Activated T-cell treated with anti-CD3 and anti-CD28 coated beads, Interleukin-2, amount 50 U/mL, for 24 hours (primary cell): ENCODE results near the gene DLG2.

ENCODE experiments used
- DNase-seq: peaks from one replicate; pipeline ENCODE4 v3.0.0-alpha.2; 2020
- H3K27ac Mint-ChIP-seq: 2 replicates; pipeline ENCODE4 v1.8.0; 2020; ENCODE audit warnings: mild to moderate bottlenecking, mixed read lengths
- H3K27me3 Mint-ChIP-seq: 2 replicates; pipeline ENCODE4 v1.8.0; 2020; ENCODE audit warnings: mixed read lengths
- H3K36me3 Mint-ChIP-seq: 2 replicates; pipeline ENCODE4 v1.8.0; 2020; ENCODE audit warnings: low read depth, mixed read lengths
- H3K4me1 Mint-ChIP-seq: 2 replicates; pipeline ENCODE4 v1.8.0; 2020; ENCODE audit warnings: low read depth, mixed read lengths
- H3K4me3 Mint-ChIP-seq: 2 replicates; pipeline ENCODE4 v1.8.0; 2020; ENCODE audit warnings: mild to moderate bottlenecking, moderate library complexity, mixed read lengths
- H3K9me3 Mint-ChIP-seq: 2 replicates; pipeline ENCODE4 v1.8.0; 2020; ENCODE audit warnings: mixed read lengths

The DLG2 gene

GRCh38 chr11:85551881-85552280 is 75.3 kb downstream of the DLG2 start:
- H3K36me3 Mint-ChIP-seq = no peaks in the 10 kb centered on the region
- DNase-seq = no peak
- peaks cover 6% of the 10 kb centered on the region for H3K27me3 Mint-ChIP-seq
- no peak overlapping the region for H3K4me3 Mint-ChIP-seq
- H3K4me1 Mint-ChIP-seq = no peaks in the 10 kb centered on the region
- peaks cover 5% of the 10 kb centered on the region for H3K9me3 Mint-ChIP-seq
- H3K27ac Mint-ChIP-seq = no peak overlapping the region

DNA sequence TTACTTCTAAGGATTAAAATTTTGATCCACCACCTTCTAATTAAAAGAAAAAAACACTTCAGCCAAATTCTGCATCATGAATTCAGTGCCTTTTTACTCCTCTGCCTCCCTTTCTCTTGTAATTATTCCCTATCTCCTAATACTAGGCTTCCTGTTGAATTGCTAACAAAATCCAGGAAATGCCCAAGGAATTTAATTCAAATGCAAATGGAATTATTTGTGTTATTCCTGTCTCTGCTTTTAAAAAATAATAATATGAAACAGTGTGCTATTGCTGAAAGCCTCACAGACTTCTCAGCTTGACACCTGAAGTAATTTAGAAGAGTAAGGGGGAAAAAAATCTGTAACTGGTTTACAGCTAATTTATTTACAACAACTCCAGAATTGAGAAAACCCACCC is 85.5 kb downstream of the DLG2 start:
- H3K4me1 Mint-ChIP-seq = no peaks in the 10 kb centered on the region
- peaks cover 3% of the 10 kb centered on the region for H3K27me3 Mint-ChIP-seq
- no peak overlapping the region for H3K4me3 Mint-ChIP-seq
- DNase-seq = no peak
- H3K36me3 Mint-ChIP-seq = no peaks in the 10 kb centered on the region
- H3K27ac Mint-ChIP-seq = no peak overlapping the region
- H3K9me3 Mint-ChIP-seq = no peaks in the 10 kb centered on the region

DNA sequence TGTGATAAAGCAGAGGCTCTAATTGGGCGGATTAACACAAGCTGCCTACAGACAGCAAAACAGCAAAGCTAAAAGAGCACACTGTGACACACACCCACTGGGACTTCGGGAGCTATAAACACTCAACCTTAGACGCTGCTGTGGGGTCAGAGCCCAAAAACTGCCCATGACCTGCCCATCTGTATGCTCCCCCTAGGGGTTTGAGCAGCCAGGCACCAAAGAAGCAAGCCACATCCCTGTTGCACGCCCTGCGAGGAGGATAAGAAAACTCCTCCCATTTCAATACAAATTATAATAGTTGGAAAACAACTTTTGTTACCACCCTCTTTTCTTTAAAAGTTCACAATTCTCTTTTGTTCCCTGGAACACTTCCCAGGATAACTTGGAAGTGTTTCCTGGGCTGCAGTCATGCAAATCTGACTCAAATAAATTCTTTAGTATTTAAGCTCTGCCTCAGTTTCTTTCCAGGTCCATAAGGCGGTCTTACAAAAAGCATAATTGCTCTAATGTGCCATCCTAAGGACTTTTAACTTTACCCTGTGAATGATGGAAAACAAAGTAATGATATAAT is 86.4 kb downstream of the DLG2 start:
- Mint-ChIP-seq H3K4me1 (no peaks in the 10 kb centered on the region), H3K36me3 (no peaks in the 10 kb centered on the region), H3K4me3 (no peak overlapping the region), H3K27me3 (peaks cover 3% of the 10 kb centered on the region), H3K27ac (no peak overlapping the region), H3K9me3 (no peaks in the 10 kb centered on the region)
- DNase-seq = no peak

DNA sequence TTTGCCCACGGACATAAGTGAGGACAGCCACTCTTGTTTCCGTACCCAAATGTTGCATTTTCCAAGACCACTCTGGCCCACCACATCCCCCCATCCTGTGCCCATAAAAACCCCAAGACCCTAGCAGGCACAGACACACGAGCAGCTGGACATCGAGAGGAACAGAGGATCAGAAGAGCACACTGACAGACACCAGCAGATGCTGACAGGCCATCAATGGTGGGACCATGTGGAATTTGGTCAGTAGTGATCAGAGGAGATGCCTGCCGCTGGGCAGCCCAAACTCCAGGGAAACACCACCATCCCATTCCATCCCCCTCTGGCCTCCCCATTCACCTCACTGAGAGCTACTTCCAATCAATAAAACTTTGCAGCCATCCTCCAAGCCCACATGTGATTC is 87.0 kb downstream of the DLG2 start:
- DNase-seq = no peak
- Mint-ChIP-seq H3K36me3 (no peaks in the 10 kb centered on the region), H3K27ac (no peak overlapping the region), H3K9me3 (no peaks in the 10 kb centered on the region), H3K4me1 (no peaks in the 10 kb centered on the region), H3K27me3 (peaks cover 2% of the 10 kb centered on the region), H3K4me3 (no peak overlapping the region)

DNA sequence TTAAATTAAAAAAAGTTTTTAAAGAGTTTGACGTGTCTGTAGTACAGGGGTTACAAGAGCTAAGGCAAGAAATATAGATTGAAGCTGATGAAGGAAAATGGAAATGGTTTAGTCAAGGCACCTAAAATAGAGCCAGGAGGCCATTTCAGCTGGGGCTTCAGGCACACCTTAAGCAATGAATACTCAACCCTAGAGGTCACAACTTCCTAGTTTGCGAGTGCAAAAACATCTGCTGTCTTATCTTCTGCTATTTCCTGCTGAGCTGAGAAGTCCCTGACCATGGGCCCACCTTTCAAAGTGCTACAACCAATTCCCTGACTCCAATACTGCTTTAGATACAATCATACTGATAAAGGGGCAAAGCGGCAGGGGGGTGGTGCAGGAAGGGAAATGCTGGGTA is 87.4 kb downstream of the DLG2 start:
- Mint-ChIP-seq H3K27ac (no peak overlapping the region), H3K36me3 (no peaks in the 10 kb centered on the region), H3K4me3 (no peak overlapping the region), H3K4me1 (no peaks in the 10 kb centered on the region), H3K27me3 (no peaks in the 10 kb centered on the region), H3K9me3 (peaks cover 3% of the 10 kb centered on the region)
- no peak for DNase-seq

- H3K9me3 Mint-ChIP-seq = peaks cover 5% of the 10 kb centered on the region
- no peak for DNase-seq
- H3K4me3 Mint-ChIP-seq = no peak overlapping the region
- H3K27me3 Mint-ChIP-seq = no peaks in the 10 kb centered on the region
- no peaks in the 10 kb centered on the region for H3K4me1 Mint-ChIP-seq
- H3K36me3 Mint-ChIP-seq = no peaks in the 10 kb centered on the region
- no peak overlapping the region for H3K27ac Mint-ChIP-seq
Measured at GRCh38 chr11:85539029-85539689, 88.0 kb downstream of the DLG2 start.

GRCh38 chr11:85536438-85536837 is 90.7 kb downstream of the DLG2 start:
- H3K4me3 Mint-ChIP-seq = no peak overlapping the region
- H3K9me3 Mint-ChIP-seq = peaks cover 5% of the 10 kb centered on the region
- no peak for DNase-seq
- H3K4me1 Mint-ChIP-seq = no peaks in the 10 kb centered on the region
- H3K36me3 Mint-ChIP-seq = no peaks in the 10 kb centered on the region
- no peak overlapping the region for H3K27ac Mint-ChIP-seq
- H3K27me3 Mint-ChIP-seq = no peaks in the 10 kb centered on the region

DNA sequence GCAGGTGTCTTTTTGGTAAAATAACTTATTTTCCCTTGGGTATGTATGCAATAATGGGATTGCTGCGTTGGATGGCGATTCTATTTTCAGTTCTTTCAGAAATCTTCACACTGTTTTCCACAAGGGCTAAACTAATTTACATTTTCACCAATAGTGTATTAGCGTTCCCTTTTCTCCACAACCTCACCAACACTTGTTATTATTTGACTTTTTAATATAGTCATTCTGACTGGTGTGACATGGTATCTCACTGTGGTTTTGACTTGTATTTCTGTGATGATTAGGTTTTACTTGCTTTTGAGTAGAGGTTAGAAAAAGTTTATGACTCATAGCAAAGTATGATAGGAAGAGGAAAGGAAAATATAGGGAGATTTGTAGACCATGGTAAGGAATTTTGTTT is 92.3 kb downstream of the DLG2 start:
- H3K4me1 Mint-ChIP-seq = no peaks in the 10 kb centered on the region
- H3K9me3 Mint-ChIP-seq = peaks cover 5% of the 10 kb centered on the region
- no peak for DNase-seq
- no peaks in the 10 kb centered on the region for H3K27me3 Mint-ChIP-seq
- H3K4me3 Mint-ChIP-seq = no peak overlapping the region
- no peak overlapping the region for H3K27ac Mint-ChIP-seq
- H3K36me3 Mint-ChIP-seq = no peaks in the 10 kb centered on the region

DNA sequence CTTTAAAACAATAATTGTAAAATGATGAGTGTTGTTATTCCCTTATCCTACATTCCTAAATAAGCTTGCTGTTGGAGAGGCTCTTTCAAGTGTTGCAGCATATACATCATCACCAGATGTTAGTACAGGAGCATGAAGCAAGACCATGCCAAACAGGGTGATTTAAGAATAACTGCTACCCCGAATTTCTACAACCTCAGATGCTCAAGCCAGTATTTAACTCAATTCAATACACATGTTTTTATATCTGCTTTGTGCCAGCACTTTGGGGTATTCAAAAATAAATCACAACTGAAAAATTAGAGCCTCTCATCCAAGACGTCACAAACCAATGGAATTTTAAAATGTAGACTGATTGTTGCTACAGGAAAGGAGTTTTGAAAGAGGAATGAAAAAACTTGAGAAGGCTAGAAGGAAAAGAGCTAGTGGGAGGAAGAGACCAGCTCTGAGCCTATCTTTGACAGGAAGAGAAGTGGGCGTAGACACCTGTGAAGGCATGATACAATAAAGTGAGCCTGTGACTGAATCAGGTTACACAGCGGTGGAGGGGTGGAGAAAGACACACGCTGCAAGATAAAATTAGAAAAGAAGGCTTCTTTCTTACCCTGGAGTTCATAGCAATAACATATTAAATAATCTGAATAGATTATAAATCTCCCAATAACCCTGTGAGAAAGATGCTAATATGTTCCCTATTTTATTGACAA is 95.8 kb downstream of the DLG2 start:
- Mint-ChIP-seq H3K4me3 (no peak overlapping the region), H3K9me3 (peaks cover 5% of the 10 kb centered on the region), H3K4me1 (no peaks in the 10 kb centered on the region), H3K36me3 (no peaks in the 10 kb centered on the region), H3K27me3 (no peaks in the 10 kb centered on the region), H3K27ac (no peak overlapping the region)
- DNase-seq = no peak

DNA sequence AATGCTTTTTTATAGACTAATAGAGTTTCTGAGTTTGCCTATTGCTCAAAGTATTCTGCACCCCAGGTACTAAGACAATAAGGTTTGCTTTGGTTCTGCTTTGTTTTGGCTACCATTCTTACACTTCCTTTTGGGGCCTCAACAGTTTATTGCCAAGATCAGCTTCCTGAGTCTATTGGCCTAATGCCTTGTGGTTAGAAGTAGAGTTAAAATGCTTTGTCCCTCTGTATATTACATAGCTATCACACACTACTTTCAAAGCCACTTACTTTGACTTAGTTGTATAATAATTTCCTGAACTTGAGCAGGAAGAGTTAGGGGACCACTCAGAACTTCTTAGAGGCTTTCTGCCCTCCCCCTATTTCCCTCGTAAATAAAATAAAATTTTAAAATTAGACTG is 96.5 kb downstream of the DLG2 start:
- no peaks in the 10 kb centered on the region for H3K4me1 Mint-ChIP-seq
- H3K27me3 Mint-ChIP-seq = no peaks in the 10 kb centered on the region
- peaks cover 5% of the 10 kb centered on the region for H3K9me3 Mint-ChIP-seq
- H3K36me3 Mint-ChIP-seq = no peaks in the 10 kb centered on the region
- no peak overlapping the region for H3K27ac Mint-ChIP-seq
- H3K4me3 Mint-ChIP-seq = no peak overlapping the region
- no peak for DNase-seq

DNA sequence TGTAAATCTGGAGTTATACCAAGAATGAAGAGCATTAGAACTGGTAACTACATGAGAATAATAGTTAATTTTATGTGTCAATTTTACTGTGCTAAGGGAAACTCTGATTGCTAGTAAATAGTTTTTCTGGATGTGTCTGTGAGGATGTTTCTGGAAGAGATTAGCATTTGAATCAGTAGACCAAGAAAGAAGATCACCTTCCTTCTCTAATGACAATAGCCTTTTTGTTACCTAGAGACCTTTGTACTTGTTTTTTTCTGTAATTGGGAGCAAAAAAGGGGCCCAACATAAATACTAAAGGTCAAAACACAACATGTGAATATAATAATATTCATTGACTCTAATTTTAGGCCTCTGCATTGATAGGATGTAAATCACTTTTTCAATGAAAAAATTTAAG is 100.6 kb downstream of the DLG2 start:
- no peak overlapping the region for H3K4me3 Mint-ChIP-seq
- no peaks in the 10 kb centered on the region for H3K27me3 Mint-ChIP-seq
- DNase-seq = no peak
- peaks cover 14% of the 10 kb centered on the region for H3K9me3 Mint-ChIP-seq
- no peaks in the 10 kb centered on the region for H3K4me1 Mint-ChIP-seq
- H3K36me3 Mint-ChIP-seq = peaks cover 2% of the 10 kb centered on the region
- H3K27ac Mint-ChIP-seq = no peak overlapping the region

DNA sequence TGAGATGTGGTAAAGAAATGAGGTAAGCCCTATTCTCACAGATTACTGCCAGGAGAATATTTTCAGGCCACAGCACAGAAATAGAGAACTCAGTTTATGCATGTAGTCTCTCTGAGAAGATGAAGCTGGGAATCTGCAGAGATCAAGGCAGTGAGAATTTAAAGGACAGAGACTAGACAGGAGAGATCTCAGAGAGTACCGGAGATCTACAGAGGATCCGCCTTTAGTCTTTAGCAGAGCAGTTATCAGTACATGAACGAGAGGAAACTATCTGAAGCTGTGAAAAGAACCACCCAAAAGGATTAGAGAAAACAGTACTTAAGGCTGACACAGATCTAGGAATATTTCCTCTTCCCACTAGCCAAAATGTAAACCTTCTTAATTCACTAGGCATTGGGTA is 101.5 kb downstream of the DLG2 start:
- Mint-ChIP-seq H3K36me3 (peaks cover 3% of the 10 kb centered on the region), H3K4me1 (no peaks in the 10 kb centered on the region), H3K27me3 (no peaks in the 10 kb centered on the region), H3K27ac (no peak overlapping the region), H3K9me3 (peaks cover 16% of the 10 kb centered on the region), H3K4me3 (no peak overlapping the region)
- DNase-seq = no peak

DNA sequence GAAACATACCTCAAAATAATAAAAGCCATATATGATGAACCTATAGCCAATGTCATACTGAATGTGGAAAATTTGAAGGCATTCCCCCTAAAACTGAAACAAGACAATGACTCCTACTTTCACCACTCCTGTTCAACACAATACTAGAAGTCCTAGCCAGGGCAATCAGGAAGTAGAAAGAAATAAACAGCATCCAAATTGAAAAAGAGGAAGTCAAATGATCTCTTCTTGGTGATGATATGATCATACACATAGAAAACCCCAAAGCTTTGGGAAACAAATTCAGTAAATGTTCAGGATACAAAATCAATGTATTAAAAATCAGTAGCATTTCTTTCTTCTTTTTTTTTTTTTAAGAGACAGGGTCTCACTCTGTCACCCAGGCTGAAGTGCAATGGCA is 109.9 kb downstream of the DLG2 start:
- H3K27me3 Mint-ChIP-seq = no peaks in the 10 kb centered on the region
- no peak for DNase-seq
- no peak overlapping the region for H3K27ac Mint-ChIP-seq
- H3K4me3 Mint-ChIP-seq = no peak overlapping the region
- peaks cover 3% of the 10 kb centered on the region for H3K36me3 Mint-ChIP-seq
- no peaks in the 10 kb centered on the region for H3K4me1 Mint-ChIP-seq
- H3K9me3 Mint-ChIP-seq = peaks cover 26% of the 10 kb centered on the region

DNA sequence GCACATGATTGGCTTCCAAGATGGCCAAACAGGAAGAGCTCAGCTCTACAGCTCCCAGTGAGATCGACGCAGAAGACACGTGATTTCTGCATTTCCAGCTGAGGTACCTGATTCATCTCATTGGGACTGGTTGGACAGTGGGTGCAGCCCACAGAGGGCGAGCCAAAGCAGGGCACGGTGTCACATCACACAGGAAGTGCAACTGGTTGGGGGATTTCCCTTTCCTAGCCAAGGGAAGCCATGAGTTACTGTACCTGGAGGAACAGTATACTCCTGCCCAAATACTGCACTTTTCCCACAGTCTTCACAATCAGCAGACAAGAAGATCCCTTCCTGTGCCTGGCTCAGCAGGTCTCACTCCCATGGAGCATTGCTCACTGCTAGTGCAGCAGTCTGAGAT is 131.2 kb downstream of the DLG2 start:
- no peak for DNase-seq
- Mint-ChIP-seq H3K36me3 (no peaks in the 10 kb centered on the region), H3K27me3 (no peaks in the 10 kb centered on the region), H3K9me3 (peaks cover 38% of the 10 kb centered on the region), H3K4me3 (no peak overlapping the region), H3K27ac (no peak overlapping the region), H3K4me1 (no peaks in the 10 kb centered on the region)

DNA sequence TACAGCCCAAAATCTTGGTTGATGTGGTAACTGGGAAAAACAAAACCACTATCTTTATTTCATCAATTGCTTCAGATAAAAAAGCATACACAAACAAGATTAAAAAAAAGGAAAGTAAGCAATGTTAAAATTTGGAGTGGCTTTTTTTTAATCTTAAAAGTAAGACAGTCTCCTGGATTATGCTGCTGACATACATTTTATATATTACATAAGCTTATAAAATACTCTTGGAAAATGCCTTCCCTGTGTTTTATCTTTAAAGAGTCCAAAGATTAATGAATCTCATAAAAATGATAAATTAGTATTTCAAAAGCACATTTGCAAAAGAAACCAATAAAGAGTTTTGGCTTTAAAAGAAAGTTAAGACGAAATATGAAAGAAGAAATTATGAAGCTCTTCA is 132.7 kb downstream of the DLG2 start:
- Mint-ChIP-seq H3K4me1 (no peaks in the 10 kb centered on the region), H3K36me3 (no peaks in the 10 kb centered on the region), H3K27ac (no peak overlapping the region), H3K4me3 (no peak overlapping the region), H3K9me3 (peaks cover 38% of the 10 kb centered on the region), H3K27me3 (no peaks in the 10 kb centered on the region)
- no peak for DNase-seq
